HG03095 (cell line): ENCODE data around the gene PTMS.

Experiments used
- ATAC-seq: cut with Tn5 transposase; IDR thresholded peaks from one replicate; pipeline ENCODE4 v1.9.1; 2021; ENCODE audit warnings: moderate library complexity; ENCODE audit not compliant: unreplicated experiment

Gene PTMS

GRCh38 chr12:6771509-6772330 lies 5.6 kb downstream of the PTMS start:
- no peak for ATAC-seq

- ATAC-seq, result no peak
Measured at GRCh38 chr12:6772331-6772695, 6.2 kb downstream of the PTMS start, which contains the start of gene LAG3. LAG3 (plus strand) TSS chr12:6772520; CDS start chr12:6772853, 333 bp downstream.

- ATAC-seq, result no peak
Measured at GRCh38 chr12:6772726-6773589, 6.8 kb downstream of the PTMS start.

GRCh38 chr12:6773590-6774351 lies 7.6 kb downstream of the PTMS start:
- no peak for ATAC-seq

GRCh38 chr12:6774499-6775062 lies 8.4 kb downstream of the PTMS start:
- ATAC-seq, result no peak

GRCh38 chr12:6775185-6776174 lies 9.3 kb downstream of the PTMS start:
- no peak for ATAC-seq

- ATAC-seq, result no peak
Measured at GRCh38 chr12:6777386-6777785, 11.2 kb downstream of the PTMS start.

GRCh38 chr12:6778217-6778573 lies 12.0 kb downstream of the PTMS start:
- no peak for ATAC-seq

GRCh38 chr12:6778574-6779550 lies 12.7 kb downstream of the PTMS start:
- ATAC-seq, result peak; percentile 76

- no peak for ATAC-seq
Measured at GRCh38 chr12:6779708-6780432, 13.7 kb downstream of the PTMS start.

GRCh38 chr12:6780573-6780972 lies 14.4 kb downstream of the PTMS start:
- ATAC-seq, result no peak

- ATAC-seq, result no peak
Measured at GRCh38 chr12:6782119-6782518, 16.0 kb downstream of the PTMS start.

GRCh38 chr12:6782850-6783566 lies 16.8 kb downstream of the PTMS start:
- ATAC-seq, result no peak

- ATAC-seq, result no peak
Measured at GRCh38 chr12:6783828-6784227, 17.7 kb downstream of the PTMS start.

- no peak for ATAC-seq
Measured at GRCh38 chr12:6784296-6784695, 18.1 kb downstream of the PTMS start.

GRCh38 chr12:6784761-6785160 lies 18.6 kb downstream of the PTMS start:
- ATAC-seq, result no peak

- ATAC-seq, result no peak
Measured at GRCh38 chr12:6786416-6787094, 20.4 kb downstream of the PTMS start.
